ENCODE measurements around the gene EXOC3L2. TPM values are rescaled to one million over a fixed set of nuclear protein-coding genes. Genes with fewer than 3 reads are reported as not detected.

EXOC3L2 gene
- total RNA-seq, 1 experiment from 2014 or later = not detected

DNA sequence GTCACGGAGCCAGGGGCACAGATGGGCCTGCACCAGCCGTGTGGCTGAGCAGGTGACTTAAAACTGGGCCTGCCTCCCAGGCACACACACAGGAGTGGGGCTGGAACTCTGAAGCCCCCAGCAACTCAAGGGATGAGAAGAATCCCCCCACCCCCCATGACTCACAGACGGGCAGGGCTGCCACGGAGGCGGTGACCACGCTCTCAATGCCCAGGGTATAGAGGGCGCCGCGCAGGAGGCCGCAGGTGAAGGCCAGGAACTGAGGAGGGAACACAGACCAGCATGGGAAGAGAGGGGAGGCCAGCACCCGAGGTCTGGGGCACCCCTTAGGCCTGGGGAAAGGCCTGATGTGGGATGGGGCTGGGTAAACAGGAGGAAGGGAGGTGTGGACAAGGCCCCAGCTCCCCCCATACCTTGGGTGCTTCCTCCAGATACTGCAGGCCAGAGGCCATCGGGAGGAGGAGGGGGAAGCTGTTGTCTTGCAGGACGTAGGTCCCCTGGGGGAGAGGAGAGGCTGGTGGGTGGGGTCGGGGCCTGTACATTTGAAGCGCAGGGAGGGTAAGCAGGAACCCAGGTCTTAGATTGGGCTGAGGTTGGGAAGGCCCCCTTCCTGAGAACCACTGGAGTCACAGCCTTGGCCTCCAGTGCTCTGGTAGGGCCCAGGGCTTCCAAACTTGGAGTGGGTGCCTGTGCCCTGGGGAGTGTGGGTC lies 81.3 kb downstream of the EXOC3L2 start:
- intact Hi-C loops (cut with micrococcal nuclease; ENCODE audit: unreplicated experiment) = no loop called here
- Histone ChIP-seq H3K36me3 (ENCODE audit: insufficient read depth, low read length, poor library complexity, severe bottlenecking) (no peaks in the 10 kb centered on the region), H3K4me1 (ENCODE audit: insufficient read depth, low read length, poor library complexity, severe bottlenecking) (no peaks in the 10 kb centered on the region), H3K27ac (ENCODE audit: low read depth, low read length, poor library complexity, severe bottlenecking) (no peak overlapping the region), H3K4me3 (ENCODE audit: low read depth, low read length, poor library complexity, severe bottlenecking) (no peak overlapping the region), H3K9me3 (ENCODE audit: low read depth, low read length, poor library complexity, severe bottlenecking) (no peaks in the 10 kb centered on the region), H3K27me3 (replicated peaks; ENCODE audit: insufficient read depth, low read depth, low read length, poor library complexity) (no peaks in the 10 kb centered on the region)
- DNase-seq (ENCODE audit: low spot score) = no peak
- CTCF ChIA-PET = no interaction called here
- no TSS peak for BruUV-seq (replicated peaks)
- POLR2A ChIA-PET (ENCODE audit: low non-redundant PET) = no interaction called here
- TF ChIP-seq, protein P1, sequence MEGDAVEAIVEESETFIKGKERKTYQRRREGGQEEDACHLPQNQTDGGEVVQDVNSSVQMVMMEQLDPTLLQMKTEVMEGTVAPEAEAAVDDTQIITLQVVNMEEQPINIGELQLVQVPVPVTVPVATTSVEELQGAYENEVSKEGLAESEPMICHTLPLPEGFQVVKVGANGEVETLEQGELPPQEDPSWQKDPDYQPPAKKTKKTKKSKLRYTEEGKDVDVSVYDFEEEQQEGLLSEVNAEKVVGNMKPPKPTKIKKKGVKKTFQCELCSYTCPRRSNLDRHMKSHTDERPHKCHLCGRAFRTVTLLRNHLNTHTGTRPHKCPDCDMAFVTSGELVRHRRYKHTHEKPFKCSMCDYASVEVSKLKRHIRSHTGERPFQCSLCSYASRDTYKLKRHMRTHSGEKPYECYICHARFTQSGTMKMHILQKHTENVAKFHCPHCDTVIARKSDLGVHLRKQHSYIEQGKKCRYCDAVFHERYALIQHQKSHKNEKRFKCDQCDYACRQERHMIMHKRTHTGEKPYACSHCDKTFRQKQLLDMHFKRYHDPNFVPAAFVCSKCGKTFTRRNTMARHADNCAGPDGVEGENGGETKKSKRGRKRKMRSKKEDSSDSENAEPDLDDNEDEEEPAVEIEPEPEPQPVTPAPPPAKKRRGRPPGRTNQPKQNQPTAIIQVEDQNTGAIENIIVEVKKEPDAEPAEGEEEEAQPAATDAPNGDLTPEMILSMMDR (conservative IDR thresholded peaks at IDR 0.05; ENCODE audit: low read depth, low read length) = no peak

DNA sequence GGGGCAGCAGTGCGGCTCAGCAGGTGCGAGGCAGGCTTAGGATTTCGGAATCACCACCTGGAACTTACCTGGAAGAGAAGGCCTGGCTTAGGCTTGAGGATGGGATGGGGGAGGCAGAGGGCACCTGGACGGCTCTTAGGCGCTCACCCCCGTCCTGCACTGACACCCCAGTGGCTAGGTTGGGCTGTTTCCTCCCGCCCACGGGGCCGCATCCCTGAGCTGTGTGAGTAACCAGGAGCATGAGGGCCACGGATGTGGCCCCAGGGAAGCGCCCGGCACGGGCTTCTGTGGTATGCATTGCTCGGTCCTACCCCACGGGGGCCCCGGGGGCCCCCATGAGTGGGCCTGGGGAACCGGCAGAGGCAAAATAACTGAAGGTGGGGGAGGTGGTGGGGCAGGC lies 82.1 kb downstream of the EXOC3L2 start:
- H3K9me3 ChIP-seq (ENCODE audit: low read depth, low read length, poor library complexity, severe bottlenecking) = no peaks in the 10 kb centered on the region
- DNase-seq (ENCODE audit: low spot score) = no peak
- H3K4me3 ChIP-seq (ENCODE audit: low read depth, low read length, poor library complexity, severe bottlenecking) = no peak overlapping the region
- intact Hi-C loops (cut with micrococcal nuclease; ENCODE audit: unreplicated experiment) = no loop called here
- no peaks in the 10 kb centered on the region for H3K4me1 ChIP-seq (ENCODE audit: insufficient read depth, low read length, poor library complexity, severe bottlenecking)
- POLR2A ChIA-PET (ENCODE audit: low non-redundant PET) = interaction anchor here (0.6 kb wide), 1 partner anchor 17 kb away, joined by 3 read pairs; no protein-coding TSS in a partner anchor
- no TSS peak for BruUV-seq (replicated peaks)
- H3K36me3 ChIP-seq (ENCODE audit: insufficient read depth, low read length, poor library complexity, severe bottlenecking) = no peaks in the 10 kb centered on the region
- CTCF ChIA-PET = no interaction called here
- no peak for TF ChIP-seq EZH2 (IDR thresholded peaks at IDR 0.05; ENCODE audit: borderline replicate concordance, low read depth, low read length, poor library complexity, severe bottlenecking)
- TF ChIP-seq, protein P1 (conservative IDR thresholded peaks at IDR 0.05; ENCODE audit: low read depth, low read length) = no peak
- H3K27me3 ChIP-seq (replicated peaks; ENCODE audit: insufficient read depth, low read depth, low read length, poor library complexity) = no peaks in the 10 kb centered on the region
- H3K27ac ChIP-seq (ENCODE audit: low read depth, low read length, poor library complexity, severe bottlenecking) = no peak overlapping the region

- no peak overlapping the region for H3K4me3 ChIP-seq (ENCODE audit: low read depth, low read length, poor library complexity, severe bottlenecking)
- CTCF ChIA-PET = no interaction called here
- no peaks in the 10 kb centered on the region for H3K27me3 ChIP-seq (replicated peaks; ENCODE audit: insufficient read depth, low read depth, low read length, poor library complexity)
- intact Hi-C loops (cut with micrococcal nuclease; ENCODE audit: unreplicated experiment) = no loop called here
- no TSS peak for BruUV-seq (replicated peaks)
- H3K9me3 ChIP-seq (ENCODE audit: low read depth, low read length, poor library complexity, severe bottlenecking) = no peaks in the 10 kb centered on the region
- no peak for DNase-seq (ENCODE audit: low spot score)
- H3K27ac ChIP-seq (ENCODE audit: low read depth, low read length, poor library complexity, severe bottlenecking) = no peak overlapping the region
- TF ChIP-seq EZH2 (IDR thresholded peaks at IDR 0.05; ENCODE audit: borderline replicate concordance, low read depth, low read length, poor library complexity, severe bottlenecking) = no peak
- TF ChIP-seq, protein P1 (conservative IDR thresholded peaks at IDR 0.05; ENCODE audit: low read depth, low read length) = no peak
- POLR2A ChIA-PET (ENCODE audit: low non-redundant PET) = interaction anchor here (0.6 kb wide), 1 partner anchor 16 kb away, joined by 3 read pairs; no protein-coding TSS in a partner anchor
- no peaks in the 10 kb centered on the region for H3K4me1 ChIP-seq (ENCODE audit: insufficient read depth, low read length, poor library complexity, severe bottlenecking)
- no peaks in the 10 kb centered on the region for H3K36me3 ChIP-seq (ENCODE audit: insufficient read depth, low read length, poor library complexity, severe bottlenecking)
Measured at GRCh38 chr19:45162608-45163143, 82.5 kb downstream of the EXOC3L2 start.

Other genes with a start within 250 kb of the EXOC3L2 start
- 11.9 and 13.1 TPM in 2 replicates for gene RELB, start 243.9 kb downstream of the EXOC3L2 start, total RNA-seq (2021)
- gene CLASRP, start 206.4 kb downstream of the EXOC3L2 start, total RNA-seq (2021) = 104 and 109 TPM in 2 replicates
- 2.9 and 3.0 TPM in 2 replicates for gene ZNF296, start 168.9 kb downstream of the EXOC3L2 start, total RNA-seq (2021)
- 34.0 and 34.5 TPM in 2 replicates for gene GEMIN7, start 166.1 kb downstream of the EXOC3L2 start, total RNA-seq (2021)
- 33.6 and 34.0 TPM in 2 replicates for gene PPP1R37, start 152.2 kb downstream of the EXOC3L2 start, total RNA-seq (2021)
- gene NKPD1, start 84.4 kb downstream of the EXOC3L2 start, total RNA-seq (2021) = 0.30 and 0.37 TPM in 2 replicates
- 5.8 and 8.8 TPM in 2 replicates for gene TRAPPC6A, start 67.2 kb downstream of the EXOC3L2 start, total RNA-seq (2021)
- 8.7 and 9.1 TPM in 2 replicates for gene BLOC1S3, start 66.6 kb downstream of the EXOC3L2 start, total RNA-seq (2021)
- gene MARK4, start 5.9 kb upstream of the EXOC3L2 start, total RNA-seq (2021) = 44.0 and 46.4 TPM in 2 replicates
- gene CKM, start 77.5 kb upstream of the EXOC3L2 start, total RNA-seq (2021) = not detected in 2 replicates
- 0.44 and 0.49 TPM in 2 replicates for gene KLC3, start 95.3 kb upstream of the EXOC3L2 start, total RNA-seq (2021)
- 51.6 and 59.2 TPM in 2 replicates for gene ERCC2, start 125.2 kb upstream of the EXOC3L2 start, total RNA-seq (2021)
- 5.5 and 8.1 TPM in 2 replicates for gene PPP1R13L, start 159.7 kb upstream of the EXOC3L2 start, total RNA-seq (2021)
- 23.2 and 30.1 TPM in 2 replicates for gene POLR1G, start 161.2 kb upstream of the EXOC3L2 start, total RNA-seq (2021)
- 158 and 165 TPM in 2 replicates for gene ERCC1, start 178.5 kb upstream of the EXOC3L2 start, total RNA-seq (2021)
- gene FOSB, start 222.6 kb upstream of the EXOC3L2 start, total RNA-seq (2021) = 1.0 and 1.9 TPM in 2 replicates

All from A673 (cell line).